Panc1 (cell line): ENCODE results near the gene ITGB6.
"Not testable (repeated sequence)": the region's sequence is repeated elsewhere in the genome, so short reads cannot be mapped to it uniquely, and the experiment has no call there.

ENCODE experiments used
- CTCF ChIP-seq: fragments of 450-650 bp; IDR thresholded peaks from 2 replicates; pipeline ENCODE4 v1.5.1; 2017; ENCODE audit warnings: mild to moderate bottlenecking
- POLR2AphosphoS5 ChIP-seq: IDR thresholded peaks from 2 replicates; pipeline ENCODE4 v1.6.1; 2012; ENCODE audit warnings: mild to moderate bottlenecking, low read depth, low read length, moderate library complexity
- REST ChIP-seq, 2 experiments: IDR thresholded peaks; 2 replicates each; pipeline ENCODE4 v1.6.1; 2011 to 2012; ENCODE audit warnings: low read depth in 2 of 2, control low read depth in 1 of 2, low read length in 1 of 2, mild to moderate bottlenecking in 1 of 2, moderate library complexity in 1 of 2; ENCODE audit not compliant: insufficient read depth in 1 of 2
- SIN3A ChIP-seq: IDR thresholded peaks from 2 replicates; pipeline ENCODE4 v1.6.1; 2012; ENCODE audit warnings: low read depth, mild to moderate bottlenecking, low read length, moderate library complexity, borderline replicate concordance; ENCODE audit not compliant: insufficient read depth
- TCF7L2 ChIP-seq: IDR thresholded peaks from 2 replicates; pipeline ENCODE4 v1.6.1; 2011; ENCODE audit warnings: mild to moderate bottlenecking, low read depth, low read length, inconsistent platforms

GRCh38 chr2:160148419-160148818, 51.7 kb downstream of the ITGB6 start:
- TF ChIP-seq CTCF; REST (IDR thresholded peaks at IDR 0.05; ENCODE audit: insufficient read depth in 1 of 2, low read depth in 2 of 2, low read length in 1 of 2); POLR2AphosphoS5; SIN3A; TCF7L2: not testable (repeated sequence)
